GM20431 (cell line): ENCODE results near the gene PRIMA1.

Experiments used
- in situ Hi-C: fragments of 300-500 bp; cut with MseI, MboI; formaldehyde crosslinking; loops from one replicate; pipeline ENCODE4 v1.15.0; 2020; ENCODE audit warnings: low sequenced_read_pairs; ENCODE audit not compliant: unreplicated experiment

The PRIMA1 gene

GRCh38 chr14:93764211-93764659, 24.1 kb downstream of the PRIMA1 start:
- in situ Hi-C loops: no loop called here

- in situ Hi-C loops: no loop called here
Observed at GRCh38 chr14:93759719-93760307, 28.5 kb downstream of the PRIMA1 start.

- in situ Hi-C loops: no loop called here
Observed at GRCh38 chr14:93757206-93757605, 31.1 kb downstream of the PRIMA1 start.

GRCh38 chr14:93753647-93754046, 34.6 kb downstream of the PRIMA1 start:
- in situ Hi-C loops: no loop called here

GRCh38 chr14:93752980-93753561, 35.2 kb downstream of the PRIMA1 start:
- in situ Hi-C loops: no loop called here

- in situ Hi-C loops: no loop called here
Observed at GRCh38 chr14:93751946-93752655, 36.2 kb downstream of the PRIMA1 start.

- in situ Hi-C loops: no loop called here
Observed at GRCh38 chr14:93749076-93749420, 39.2 kb downstream of the PRIMA1 start.

GRCh38 chr14:93748208-93749075, 39.8 kb downstream of the PRIMA1 start:
- in situ Hi-C loops: no loop called here

- in situ Hi-C loops: no loop called here
Observed at GRCh38 chr14:93747560-93747959, 40.7 kb downstream of the PRIMA1 start.

GRCh38 chr14:93747102-93747501, 41.2 kb downstream of the PRIMA1 start:
- in situ Hi-C loops: no loop called here

- in situ Hi-C loops: no loop called here
Observed at GRCh38 chr14:93745603-93746273, 42.5 kb downstream of the PRIMA1 start.

GRCh38 chr14:93744876-93745275, 43.4 kb downstream of the PRIMA1 start:
- in situ Hi-C loops: no loop called here

- in situ Hi-C loops: no loop called here
Observed at GRCh38 chr14:93744176-93744575, 44.1 kb downstream of the PRIMA1 start.

- in situ Hi-C loops: no loop called here
Observed at GRCh38 chr14:93743270-93744060, 44.8 kb downstream of the PRIMA1 start.

- in situ Hi-C loops: no loop called here
Observed at GRCh38 chr14:93742761-93743160, 45.5 kb downstream of the PRIMA1 start.

- in situ Hi-C loops: no loop called here
Observed at GRCh38 chr14:93741556-93742230, 46.6 kb downstream of the PRIMA1 start.

- in situ Hi-C loops: no loop called here
Observed at GRCh38 chr14:93737634-93738033, 50.7 kb downstream of the PRIMA1 start.

- in situ Hi-C loops: no loop called here
Observed at GRCh38 chr14:93736378-93737014, 51.8 kb downstream of the PRIMA1 start.
